NB4 (cell line): ENCODE results near the gene SHC1.

Experiments used
- CTCF ChIP-seq: IDR thresholded peaks from one replicate; pipeline ENCODE4 v1.5.1; 2012; ENCODE audit warnings: low read depth, low read length
- POLR2A ChIP-seq: IDR thresholded peaks from 2 replicates; pipeline ENCODE4 v1.6.1; 2011; ENCODE audit warnings: mild to moderate bottlenecking; ENCODE audit not compliant: insufficient read length; ENCODE audit errors: extremely low read depth
- TF ChIP-seq, protein P1 (sequence below): IDR thresholded peaks from 2 replicates; pipeline ENCODE4 v1.6.1; 2011; ENCODE audit warnings: low read depth, low read length

GRCh38 chr1:154982341-154982740 lies 11.8 kb upstream of the SHC1 start:
- TF ChIP-seq CTCF, result no peak
- no peak for TF ChIP-seq POLR2A
- TF ChIP-seq, protein P1, sequence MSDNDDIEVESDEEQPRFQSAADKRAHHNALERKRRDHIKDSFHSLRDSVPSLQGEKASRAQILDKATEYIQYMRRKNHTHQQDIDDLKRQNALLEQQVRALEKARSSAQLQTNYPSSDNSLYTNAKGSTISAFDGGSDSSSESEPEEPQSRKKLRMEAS, result no peak
